IMR-90 (cell line): ENCODE results near the gene PPP1R14D. TPM values are rescaled to one million over a fixed set of nuclear protein-coding genes. Genes with fewer than 3 reads are reported as not detected.

Experiments
- ATAC-seq: fragments of 200-7000 bp; cut with Tn5 transposase; 2 replicates; pipeline ENCODE4 v1.9.1; 2020; ENCODE audit warnings: low read depth, mild to moderate bottlenecking, moderate library complexity
- BruUV-seq: library from RNA; stranded (reverse); fragments of 400-500 nt; replicated peaks from 2 replicates; lab custom pipeline; 2021; lab: Mats Ljungman, UMichigan
- CTCF ChIA-PET: fragments of 300-600 bp; formaldehyde crosslinking; extraction: SDS; loops from one replicate; lab custom pipeline; 2021; ENCODE audit warnings: antibody characterized with exemption; lab: Yijun Ruan, JAX
- POLR2A ChIA-PET: fragments of 300-600 bp; sonication (Branson Sonifier 250); formaldehyde crosslinking; loops from one replicate; lab custom pipeline; 2022; ENCODE audit warnings: antibody characterized with exemption; ENCODE audit not compliant: unreplicated experiment; lab: Charles Lee
- DNase-seq: peaks from one replicate; pipeline ENCODE4 v3.0.0; 2013
- H2AFZ ChIP-seq: replicated peaks from 2 replicates; pipeline ENCODE3; 2013; ENCODE audit warnings: low read length, mild to moderate bottlenecking; ENCODE audit not compliant: poor library complexity
- H2AK5ac ChIP-seq: 2 replicates; pipeline ENCODE4 v1.6.1; 2013; ENCODE audit warnings: low read depth, low read length, inconsistent platforms
- H2AK9ac ChIP-seq: replicated peaks from 2 replicates; pipeline ENCODE3; 2013; ENCODE audit warnings: mild to moderate bottlenecking, low read depth, low read length, moderate library complexity; ENCODE audit not compliant: poor library complexity
- H2BK120ac ChIP-seq: 2 replicates; pipeline ENCODE4 v1.6.1; 2013; ENCODE audit warnings: low read depth, low read length, inconsistent platforms
- H2BK15ac ChIP-seq: 3 replicates; pipeline ENCODE4 v1.6.1; 2013; ENCODE audit warnings: low read depth, low read length, inconsistent platforms
- H2BK20ac ChIP-seq: 2 replicates; pipeline ENCODE4 v1.6.1; 2013; ENCODE audit warnings: low read depth, mild to moderate bottlenecking, inconsistent platforms, low read length, moderate library complexity
- H2BK5ac ChIP-seq: 2 replicates; pipeline ENCODE4 v1.6.1; 2013; ENCODE audit warnings: mild to moderate bottlenecking, low read depth, low read length, inconsistent platforms; ENCODE audit not compliant: poor library complexity, severe bottlenecking
- H3K14ac ChIP-seq: replicated peaks from 2 replicates; pipeline ENCODE4 v1.6.1; 2013; ENCODE audit warnings: low read depth, low read length, inconsistent platforms
- H3K18ac ChIP-seq: 2 replicates; pipeline ENCODE4 v1.6.1; 2013; ENCODE audit warnings: low read depth, low read length, control low read depth
- H3K23ac ChIP-seq: 2 replicates; pipeline ENCODE4 v1.6.1; 2013; ENCODE audit warnings: low read depth, low read length, inconsistent platforms
- H3K27ac ChIP-seq: 2 replicates; pipeline ENCODE4 v1.5.1; 2013; ENCODE audit warnings: mild to moderate bottlenecking, control low read depth, low read length; ENCODE audit not compliant: insufficient read depth
- H3K27me3 ChIP-seq: 2 replicates; pipeline ENCODE4 v1.6.1; 2013; ENCODE audit warnings: low read length; ENCODE audit not compliant: control insufficient read depth, insufficient read depth
- H3K36me3 ChIP-seq: 2 replicates; pipeline ENCODE4 v1.6.1; 2013; ENCODE audit warnings: low read length, mixed read lengths; ENCODE audit not compliant: control insufficient read depth, insufficient read depth
- H3K4ac ChIP-seq: 2 replicates; pipeline ENCODE4 v1.6.1; 2013; ENCODE audit warnings: low read depth, low read length, inconsistent platforms
- H3K4me1 ChIP-seq: 2 replicates; pipeline ENCODE4 v1.6.1; 2013; ENCODE audit warnings: low read length, mixed read lengths; ENCODE audit not compliant: control insufficient read depth, insufficient read depth
- H3K4me2 ChIP-seq: 2 replicates; pipeline ENCODE4 v1.6.1; 2013; ENCODE audit warnings: low read depth, mild to moderate bottlenecking, control low read depth, low read length, moderate library complexity
- H3K4me3 ChIP-seq: 2 replicates; pipeline ENCODE4 v1.5.1; 2013; ENCODE audit warnings: low read depth, mild to moderate bottlenecking, control low read depth, low read length, moderate library complexity; ENCODE audit not compliant: insufficient read depth
- H3K56ac ChIP-seq: 2 replicates; pipeline ENCODE4 v1.6.1; 2013; ENCODE audit warnings: low read length, inconsistent platforms; ENCODE audit not compliant: insufficient read depth; ENCODE audit errors: extremely low read depth
- H3K79me1 ChIP-seq, 2 experiments: 2 replicates each; pipeline ENCODE4 v1.6.1; 2013; ENCODE audit warnings: low read length in 2 of 2, inconsistent platforms in 1 of 2, low read depth in 1 of 2
- H3K9ac ChIP-seq: 2 replicates; pipeline ENCODE4 v1.6.1; 2013; ENCODE audit warnings: low read depth, low read length, control low read depth
- H3K9me1 ChIP-seq: 2 replicates; pipeline ENCODE4 v1.6.1; 2013; ENCODE audit warnings: low read length, inconsistent platforms; ENCODE audit not compliant: insufficient read depth
- H3K9me3 ChIP-seq: 2 replicates; pipeline ENCODE4 v1.6.1; 2013; ENCODE audit warnings: low read length; ENCODE audit not compliant: control insufficient read depth, insufficient read depth
- H4K20me1 ChIP-seq: 2 replicates; pipeline ENCODE4 v1.6.1; 2013; ENCODE audit warnings: low read length, inconsistent platforms; ENCODE audit not compliant: insufficient read depth
- H4K5ac ChIP-seq: 2 replicates; pipeline ENCODE4 v1.6.1; 2013; ENCODE audit warnings: mild to moderate bottlenecking, low read depth, low read length, control low read depth
- H4K8ac ChIP-seq, 2 experiments: 2 replicates each; pipeline ENCODE4 v1.6.1; 2013; ENCODE audit warnings: low read depth in 2 of 2, low read length in 2 of 2, control low read depth in 1 of 2, inconsistent platforms in 1 of 2
- H4K91ac ChIP-seq: 2 replicates; pipeline ENCODE4 v1.6.1; 2013; ENCODE audit warnings: low read depth, low read length, inconsistent platforms; ENCODE audit not compliant: insufficient read depth
- BHLHE40 ChIP-seq: fragments of 150-350 bp; IDR thresholded peaks from 2 replicates; pipeline ENCODE4 v1.6.1; 2016; ENCODE audit warnings: mild to moderate bottlenecking, low read depth, low read length
- CHD1 ChIP-seq: IDR thresholded peaks from 2 replicates; pipeline ENCODE4 v1.6.1; 2012; ENCODE audit warnings: low read depth, low read length, improper control_type of control experiment
- FOS ChIP-seq: fragments of 150-350 bp; IDR thresholded peaks from 2 replicates; pipeline ENCODE4 v1.6.1; 2016; ENCODE audit warnings: low read depth, low read length
- MAFK ChIP-seq: IDR thresholded peaks from 2 replicates; pipeline ENCODE4 v1.6.1; 2012; ENCODE audit warnings: low read depth, low read length, improper control_type of control experiment
- MXI1 ChIP-seq: IDR thresholded peaks from 2 replicates; pipeline ENCODE4 v1.6.1; 2012; ENCODE audit warnings: low read depth, mild to moderate bottlenecking, low read length, moderate library complexity, borderline replicate concordance
- POLR2A ChIP-seq: IDR thresholded peaks from 2 replicates; pipeline ENCODE4 v1.6.1; 2012; ENCODE audit warnings: mild to moderate bottlenecking, low read depth, low read length
- RAD21 ChIP-seq: IDR thresholded peaks from 2 replicates; pipeline ENCODE4 v1.6.1; 2012; ENCODE audit warnings: low read length, improper control_type of control experiment
- SMC3 ChIP-seq: fragments of 150-350 bp; IDR thresholded peaks from 2 replicates; pipeline ENCODE4 v1.6.1; 2016; ENCODE audit warnings: low read depth, mild to moderate bottlenecking, antibody characterized with exemption, low read length, moderate library complexity
- WGBS, 2 experiments: methylation state at CpG; one replicate each; pipeline versions ENCODE4 v1.1.5 to v1.1.7; 2013; ENCODE audit warnings: missing lambda C conversion rate in 2 of 2; ENCODE audit not compliant: insufficient read length in 1 of 2; ENCODE audit errors: extremely low coverage in 2 of 2; 5-methylcytosine and 5-hydroxymethylcytosine counted together
- dilution Hi-C: fragments of 300-500 bp; cut with HindIII; formaldehyde crosslinking; loops from one replicate; pipeline ENCODE4 v1.14.3; 2018; ENCODE audit warnings: low sequenced_read_pairs; ENCODE audit not compliant: unreplicated experiment
- in situ Hi-C: fragments of 300-500 bp; cut with MboI; formaldehyde crosslinking; loops from 3 replicates; pipeline ENCODE4 v1.14.3; 2019; ENCODE audit warnings: low sequenced_read_pairs, inconsistent platforms, mixed read lengths
- intact Hi-C: fragments of 100-400 bp; cut with micrococcal nuclease; formaldehyde crosslinking; loops from 2 replicates; pipeline ENCODE4 v1.10.0; 2022
- polyA plus RNA-seq, 3 experiments: library from polyadenylated mRNA; depleted of rRNA; stranded (reverse); fragments of >200 nt; gene quantifications; 2 replicates each; pipeline ENCODE4 v1.2.3, GENCODE V29; 2012; ENCODE audit warnings: low replicate concordance in 1 of 3
- total RNA-seq: library from RNA; depleted of rRNA; stranded (reverse); fragments of >200 nt; gene quantifications from 2 replicates; pipeline ENCODE4 v1.2.3, GENCODE V29; 2012
- TF ChIP-seq, protein P1 (sequence below): conservative IDR thresholded peaks from 2 replicates; pipeline ENCODE4 v1.5.1; 2012; ENCODE audit warnings: mild to moderate bottlenecking, low read depth, low read length, improper control_type of control experiment
- TF ChIP-seq, protein P2 (sequence below): fragments of 150-350 bp; IDR thresholded peaks from 2 replicates; pipeline ENCODE4 v1.6.1; 2016; ENCODE audit warnings: low read depth, mild to moderate bottlenecking, low read length, moderate library complexity, borderline replicate concordance
- TF ChIP-seq, protein P3 (sequence below): fragments of 150-350 bp; IDR thresholded peaks from 2 replicates; pipeline ENCODE4 v1.6.1; 2017; ENCODE audit warnings: mild to moderate bottlenecking, antibody characterized with exemption, low read length, low read depth

The PPP1R14D gene
- total and polyA plus RNA-seq, 2 of the 4 experiments (the other 2 are of a cell fraction): not detected

DNA sequence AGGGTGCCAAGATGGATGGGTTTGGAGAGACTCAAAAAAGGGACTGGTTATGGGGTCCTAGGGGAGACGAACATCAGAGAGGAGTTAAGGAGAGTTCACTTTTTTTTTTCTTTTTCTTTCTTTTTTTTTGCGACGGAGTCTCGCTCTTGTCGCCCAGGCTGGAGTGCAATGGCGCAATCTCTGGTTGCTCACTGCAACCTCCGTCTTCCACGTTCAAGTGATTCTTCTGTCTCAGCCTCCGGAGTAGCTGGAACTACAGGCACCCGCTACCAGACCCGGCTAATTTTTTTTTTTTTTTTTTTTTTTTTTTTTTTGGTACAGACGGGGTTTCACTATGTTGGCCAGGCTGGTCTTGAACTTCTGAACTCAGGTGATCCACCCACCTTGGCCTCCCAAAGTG, 16.5 kb upstream of the PPP1R14D start (continued):
- TF ChIP-seq, protein P1, sequence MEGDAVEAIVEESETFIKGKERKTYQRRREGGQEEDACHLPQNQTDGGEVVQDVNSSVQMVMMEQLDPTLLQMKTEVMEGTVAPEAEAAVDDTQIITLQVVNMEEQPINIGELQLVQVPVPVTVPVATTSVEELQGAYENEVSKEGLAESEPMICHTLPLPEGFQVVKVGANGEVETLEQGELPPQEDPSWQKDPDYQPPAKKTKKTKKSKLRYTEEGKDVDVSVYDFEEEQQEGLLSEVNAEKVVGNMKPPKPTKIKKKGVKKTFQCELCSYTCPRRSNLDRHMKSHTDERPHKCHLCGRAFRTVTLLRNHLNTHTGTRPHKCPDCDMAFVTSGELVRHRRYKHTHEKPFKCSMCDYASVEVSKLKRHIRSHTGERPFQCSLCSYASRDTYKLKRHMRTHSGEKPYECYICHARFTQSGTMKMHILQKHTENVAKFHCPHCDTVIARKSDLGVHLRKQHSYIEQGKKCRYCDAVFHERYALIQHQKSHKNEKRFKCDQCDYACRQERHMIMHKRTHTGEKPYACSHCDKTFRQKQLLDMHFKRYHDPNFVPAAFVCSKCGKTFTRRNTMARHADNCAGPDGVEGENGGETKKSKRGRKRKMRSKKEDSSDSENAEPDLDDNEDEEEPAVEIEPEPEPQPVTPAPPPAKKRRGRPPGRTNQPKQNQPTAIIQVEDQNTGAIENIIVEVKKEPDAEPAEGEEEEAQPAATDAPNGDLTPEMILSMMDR: no peak
- TF ChIP-seq POLR2A: no peak
- no peak for TF ChIP-seq CHD1

DNA sequence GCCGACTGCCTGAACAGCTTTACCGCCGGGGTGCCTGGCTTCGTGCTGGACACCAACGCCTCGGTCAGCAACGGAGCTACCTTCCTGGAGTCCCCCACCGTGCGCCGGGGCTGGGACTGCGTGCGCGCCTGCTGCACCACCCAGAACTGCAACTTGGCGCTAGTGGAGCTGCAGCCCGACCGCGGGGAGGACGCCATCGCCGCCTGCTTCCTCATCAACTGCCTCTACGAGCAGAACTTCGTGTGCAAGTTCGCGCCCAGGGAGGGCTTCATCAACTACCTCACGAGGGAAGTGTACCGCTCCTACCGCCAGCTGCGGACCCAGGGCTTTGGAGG, 16.2 kb upstream of the PPP1R14D start:
- intact Hi-C loops (loop anchor here (1.0 kb wide), 1 partner anchor 37 kb away; the partner anchor contains the start of genes DNAJC17 and ZFYVE19), in situ Hi-C loops (no loop called here), dilution Hi-C loops (no loop called here)
- peaks cover 5% of the 10 kb centered on the region; the same call in 1 of the 2 replicates for H4K20me1 ChIP-seq
- 0% methylated on average over 1 of the region's 28 CpGs; no CpG with 5 or more reads in 1 of the 2 experiments for WGBS, 2 experiments
- peak overlapping the region; percentile 76 for H2AK9ac ChIP-seq
- no peak overlapping the region for H4K91ac ChIP-seq
- no peak overlapping the region for H2AK5ac ChIP-seq
- ChIA-PET POLR2A (no interaction called here), CTCF (interaction anchor here (0.5 kb wide), 1 partner anchor 88 kb away, joined by 3 read pairs; no protein-coding TSS in a partner anchor)
- no peak overlapping the region for H3K9ac ChIP-seq
- no TSS peak for BruUV-seq
- H3K4me3 ChIP-seq: peak overlapping the region; percentile 26
- H3K23ac ChIP-seq: no peak overlapping the region
- peaks cover 38% of the 10 kb centered on the region for H3K27me3 ChIP-seq
- peak overlapping the region; percentile 66 for H3K4me2 ChIP-seq
- H3K36me3 ChIP-seq: no peaks in the 10 kb centered on the region
- H3K56ac ChIP-seq: no peak overlapping the region
- H3K4ac ChIP-seq: no peak overlapping the region
- H2AFZ ChIP-seq: peak overlapping the region; percentile 86
- no peak overlapping the region for H4K5ac ChIP-seq
- 0 out of 2 replicates have a peak, but pooled peaks cover 3% of the 10 kb centered on the region for H3K4me1 ChIP-seq
- no peak overlapping the region for H2BK15ac ChIP-seq
- H2BK20ac ChIP-seq: no peak overlapping the region
- H3K14ac ChIP-seq: no peak overlapping the region
- H3K9me3 ChIP-seq: no peaks in the 10 kb centered on the region
- H3K27ac ChIP-seq: no peak overlapping the region
- H4K8ac ChIP-seq: no peak overlapping the region
- DNase-seq: no peak
- no peaks in the 10 kb centered on the region for H3K79me1 ChIP-seq
- no peak overlapping the region for H2BK120ac ChIP-seq
- H2BK5ac ChIP-seq: no peak overlapping the region
- ATAC-seq: peak; percentile 28; the same call in 1 of the 2 replicates
- no peaks in the 10 kb centered on the region for H3K9me1 ChIP-seq
- H3K18ac ChIP-seq: no peak overlapping the region
- TF ChIP-seq, protein P2, sequence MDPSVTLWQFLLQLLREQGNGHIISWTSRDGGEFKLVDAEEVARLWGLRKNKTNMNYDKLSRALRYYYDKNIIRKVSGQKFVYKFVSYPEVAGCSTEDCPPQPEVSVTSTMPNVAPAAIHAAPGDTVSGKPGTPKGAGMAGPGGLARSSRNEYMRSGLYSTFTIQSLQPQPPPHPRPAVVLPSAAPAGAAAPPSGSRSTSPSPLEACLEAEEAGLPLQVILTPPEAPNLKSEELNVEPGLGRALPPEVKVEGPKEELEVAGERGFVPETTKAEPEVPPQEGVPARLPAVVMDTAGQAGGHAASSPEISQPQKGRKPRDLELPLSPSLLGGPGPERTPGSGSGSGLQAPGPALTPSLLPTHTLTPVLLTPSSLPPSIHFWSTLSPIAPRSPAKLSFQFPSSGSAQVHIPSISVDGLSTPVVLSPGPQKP: no peak
- TF ChIP-seq, protein P3, sequence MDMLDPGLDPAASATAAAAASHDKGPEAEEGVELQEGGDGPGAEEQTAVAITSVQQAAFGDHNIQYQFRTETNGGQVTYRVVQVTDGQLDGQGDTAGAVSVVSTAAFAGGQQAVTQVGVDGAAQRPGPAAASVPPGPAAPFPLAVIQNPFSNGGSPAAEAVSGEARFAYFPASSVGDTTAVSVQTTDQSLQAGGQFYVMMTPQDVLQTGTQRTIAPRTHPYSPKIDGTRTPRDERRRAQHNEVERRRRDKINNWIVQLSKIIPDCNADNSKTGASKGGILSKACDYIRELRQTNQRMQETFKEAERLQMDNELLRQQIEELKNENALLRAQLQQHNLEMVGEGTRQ: no peak
- TF ChIP-seq MXI1 (no peak), MAFK (no peak), SMC3 (no peak), BHLHE40 (no peak), RAD21 (no peak), FOS (no peak)
- TF ChIP-seq, protein P1: no peak
